ENCODE results near the gene BUB1B. TPM values are rescaled to one million over a fixed set of nuclear protein-coding genes. Genes with fewer than 3 reads are reported as not detected.
A peak's percentile ranks its signal among the peaks of the same experiment; 100 is the strongest.

The BUB1B gene
- total and polyA plus RNA-seq, 3 experiments from 2014 or later, result 0.26 to 50.3 (median 44.4) TPM

GRCh38 chr15:40240619-40241221 is 79.9 kb downstream of the BUB1B start:
- Mint-ChIP-seq H3K27me3 (peaks cover 13 to 23% of the 10 kb centered on the region in 2 donors), H3K36me3 (peaks cover 0 to 2% (median 0%) of the 10 kb centered on the region in 3 donors), H3K27ac (no peak overlapping the region), H3K9me3 (no peaks in the 10 kb centered on the region), H3K4me3 (no peak overlapping the region), H3K4me1 (peaks cover 2 to 15% (median 6%) of the 10 kb centered on the region in 3 donors)
- CTCF ChIA-PET, result interaction anchor here (1.0 to 3.0 kb wide), 2 partner anchors 23 to 136 kb away, joined by 3 to 12 read pairs; no protein-coding TSS in a partner anchor
- peak in 1 of 5 donors; percentile 38 for DNase-seq
- no peaks in the 10 kb centered on the region for H3K36me3 ChIP-seq (ENCODE audit: insufficient read depth, low read length)
- POLR2A ChIA-PET, result no interaction called here
- no peak overlapping the region for H3K4me3 ChIP-seq (ENCODE audit: low read length)
- no peak overlapping the region for H3K27ac ChIP-seq (ENCODE audit: low read depth, low read length)
- peaks cover 5% of the 10 kb centered on the region for H3K4me1 ChIP-seq (ENCODE audit: insufficient read depth, low read length)
- peaks cover 3% of the 10 kb centered on the region for H3K27me3 ChIP-seq (ENCODE audit: insufficient read depth, low read length, poor library complexity, severe bottlenecking)
- no peaks in the 10 kb centered on the region for H3K9me3 ChIP-seq (ENCODE audit: low read length)

GRCh38 chr15:40241269-40242212 is 80.7 kb downstream of the BUB1B start:
- Histone ChIP-seq H3K36me3 (ENCODE audit: insufficient read depth, low read length) (no peaks in the 10 kb centered on the region), H3K27me3 (ENCODE audit: insufficient read depth, low read length, poor library complexity, severe bottlenecking) (peaks cover 3% of the 10 kb centered on the region), H3K9me3 (ENCODE audit: low read length) (no peaks in the 10 kb centered on the region), H3K4me3 (ENCODE audit: low read length) (no peak overlapping the region), H3K4me1 (ENCODE audit: insufficient read depth, low read length) (peaks cover 5% of the 10 kb centered on the region), H3K27ac (ENCODE audit: low read depth, low read length) (no peak overlapping the region)
- POLR2A ChIA-PET, result no interaction called here
- peaks cover 2 to 15% (median 6%) of the 10 kb centered on the region in 3 donors for H3K4me1 Mint-ChIP-seq
- peaks cover 0 to 2% (median 0%) of the 10 kb centered on the region in 3 donors for H3K36me3 Mint-ChIP-seq
- no peak overlapping the region for H3K27ac Mint-ChIP-seq
- H3K4me3 Mint-ChIP-seq, result no peak overlapping the region
- no peak for DNase-seq
- CTCF ChIA-PET, result interaction anchor here (1.0 to 1.4 kb wide), 2 partner anchors 24 to 137 kb away, joined by 3 to 4 read pairs; no protein-coding TSS in a partner anchor
- peaks cover 13 to 23% of the 10 kb centered on the region in 2 donors for H3K27me3 Mint-ChIP-seq
- H3K9me3 Mint-ChIP-seq, result no peaks in the 10 kb centered on the region

DNA sequence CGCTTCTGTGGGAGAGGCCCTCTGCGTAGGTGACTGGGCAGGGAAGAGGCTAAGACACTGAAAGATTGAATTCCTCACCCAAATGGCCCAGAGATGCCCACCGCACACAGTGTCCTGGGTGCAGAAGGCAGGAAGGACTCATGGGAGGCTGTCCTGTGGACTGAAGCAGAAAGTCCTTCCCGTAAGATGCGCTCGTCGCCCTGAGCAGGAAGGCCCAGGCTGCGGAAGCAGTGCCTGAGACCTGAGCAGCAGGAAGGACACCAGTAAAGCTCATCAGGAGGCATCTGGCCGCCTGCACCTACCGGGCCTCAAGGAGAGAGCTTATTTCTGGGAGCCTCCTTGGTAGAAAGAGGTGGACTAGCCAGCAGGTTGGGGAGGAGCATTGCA is 81.3 kb downstream of the BUB1B start:
- H3K27me3 Mint-ChIP-seq, result peaks cover 13 to 23% of the 10 kb centered on the region in 2 donors
- Histone ChIP-seq H3K27me3 (ENCODE audit: insufficient read depth, low read length, poor library complexity, severe bottlenecking) (peaks cover 3% of the 10 kb centered on the region), H3K27ac (ENCODE audit: low read depth, low read length) (no peak overlapping the region), H3K4me3 (ENCODE audit: low read length) (no peak overlapping the region), H3K4me1 (ENCODE audit: insufficient read depth, low read length) (peaks cover 5% of the 10 kb centered on the region), H3K36me3 (ENCODE audit: insufficient read depth, low read length) (no peaks in the 10 kb centered on the region), H3K9me3 (ENCODE audit: low read length) (no peaks in the 10 kb centered on the region)
- peaks cover 0 to 2% (median 0%) of the 10 kb centered on the region in 3 donors for H3K36me3 Mint-ChIP-seq
- H3K4me1 Mint-ChIP-seq, result peaks cover 2 to 15% (median 6%) of the 10 kb centered on the region in 3 donors
- no peak overlapping the region for H3K4me3 Mint-ChIP-seq
- no peak overlapping the region for H3K27ac Mint-ChIP-seq
- ChIA-PET CTCF (interaction anchor here (1.4 kb wide), 1 partner anchor 25 kb away, joined by 4 read pairs; no protein-coding TSS in a partner anchor), POLR2A (no interaction called here)
- DNase-seq, result no peak
- no peaks in the 10 kb centered on the region for H3K9me3 Mint-ChIP-seq

DNA sequence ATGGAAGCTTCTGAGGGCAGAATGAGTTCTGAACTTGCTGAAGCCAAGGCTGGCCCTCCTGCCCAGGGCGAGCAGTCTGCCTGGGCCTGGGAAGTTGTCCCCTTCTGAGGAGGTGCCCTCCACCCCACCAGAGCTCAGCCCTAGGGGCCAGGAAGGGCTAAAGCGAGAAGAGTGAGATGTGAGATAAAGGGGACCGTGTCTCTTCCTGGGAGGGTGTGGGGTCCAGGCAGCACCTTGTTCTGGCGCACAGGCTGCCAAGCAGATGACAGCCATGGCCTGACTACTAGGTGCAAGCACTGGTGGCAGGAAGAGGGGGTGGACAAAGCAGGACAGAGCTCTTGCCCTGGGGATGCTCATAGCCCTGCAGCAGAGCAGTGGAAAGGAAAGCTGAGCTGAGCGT is 81.7 kb downstream of the BUB1B start:
- peaks cover 2 to 15% (median 6%) of the 10 kb centered on the region in 3 donors for H3K4me1 Mint-ChIP-seq
- H3K9me3 Mint-ChIP-seq, result no peaks in the 10 kb centered on the region
- Histone ChIP-seq H3K27ac (ENCODE audit: low read depth, low read length) (no peak overlapping the region), H3K27me3 (ENCODE audit: insufficient read depth, low read length, poor library complexity, severe bottlenecking) (peaks cover 3% of the 10 kb centered on the region), H3K4me1 (ENCODE audit: insufficient read depth, low read length) (peaks cover 5% of the 10 kb centered on the region), H3K4me3 (ENCODE audit: low read length) (no peak overlapping the region), H3K9me3 (ENCODE audit: low read length) (no peaks in the 10 kb centered on the region), H3K36me3 (ENCODE audit: insufficient read depth, low read length) (no peaks in the 10 kb centered on the region)
- no peak overlapping the region for H3K27ac Mint-ChIP-seq
- H3K27me3 Mint-ChIP-seq, result peaks cover 13 to 23% of the 10 kb centered on the region in 2 donors
- POLR2A ChIA-PET, result no interaction called here
- no peak overlapping the region for H3K4me3 Mint-ChIP-seq
- H3K36me3 Mint-ChIP-seq, result peaks cover 0 to 2% (median 0%) of the 10 kb centered on the region in 3 donors
- CTCF ChIA-PET, result interaction anchor here (1.4 kb wide), 1 partner anchor 25 kb away, joined by 4 read pairs; no protein-coding TSS in a partner anchor
- no peak for DNase-seq

DNA sequence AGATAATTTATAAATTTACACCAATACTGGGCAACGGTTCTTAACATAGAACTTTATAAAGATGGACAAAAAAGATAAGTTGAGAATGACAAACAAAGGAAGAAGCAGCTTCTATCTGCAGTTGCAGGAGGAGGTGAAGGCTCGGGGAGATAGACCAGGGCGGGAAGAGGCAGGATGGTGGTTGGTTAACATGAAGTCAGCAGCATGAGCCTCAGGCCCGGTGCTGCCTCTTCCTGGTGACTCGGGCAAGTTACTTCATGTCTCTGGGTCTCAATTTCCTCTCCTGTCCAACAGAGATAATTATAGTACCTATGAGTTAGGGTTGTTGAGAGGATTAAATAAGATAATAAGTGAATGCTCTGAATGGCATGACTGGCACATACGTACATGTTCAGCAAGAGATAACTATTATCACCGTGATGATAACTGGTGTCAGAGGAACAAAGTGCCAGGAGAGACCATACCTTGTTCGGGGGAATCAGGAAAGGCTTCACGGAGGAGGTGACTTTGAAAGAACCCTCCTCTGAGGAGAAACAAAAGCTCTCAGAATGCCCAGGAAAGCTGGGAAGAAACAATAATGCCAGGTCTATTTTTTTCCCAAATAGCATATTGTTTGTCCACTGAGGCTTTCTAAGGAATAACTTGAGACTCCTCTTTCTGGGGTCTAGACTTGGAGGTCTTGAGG is 82.4 kb downstream of the BUB1B start:
- Mint-ChIP-seq H3K27ac (no peak overlapping the region), H3K27me3 (peaks cover 11 to 16% of the 10 kb centered on the region in 2 donors), H3K36me3 (peaks cover 0 to 2% (median 0%) of the 10 kb centered on the region in 3 donors), H3K4me3 (no peak overlapping the region), H3K4me1 (peaks cover 0 to 13% (median 6%) of the 10 kb centered on the region in 3 donors), H3K9me3 (no peaks in the 10 kb centered on the region)
- no peak for DNase-seq
- CTCF ChIA-PET, result interaction anchor here (1.0 to 1.4 kb wide), 2 partner anchors 26 to 31 kb away, joined by 4 read pairs; no protein-coding TSS in a partner anchor
- Histone ChIP-seq H3K4me3 (ENCODE audit: low read length) (no peak overlapping the region), H3K4me1 (ENCODE audit: insufficient read depth, low read length) (peaks cover 5% of the 10 kb centered on the region), H3K27me3 (ENCODE audit: insufficient read depth, low read length, poor library complexity, severe bottlenecking) (peaks cover 3% of the 10 kb centered on the region), H3K9me3 (ENCODE audit: low read length) (no peaks in the 10 kb centered on the region), H3K36me3 (ENCODE audit: insufficient read depth, low read length) (no peaks in the 10 kb centered on the region), H3K27ac (ENCODE audit: low read depth, low read length) (no peak overlapping the region)
- POLR2A ChIA-PET, result no interaction called here

GRCh38 chr15:40244961-40245523 is 84.2 kb downstream of the BUB1B start:
- Mint-ChIP-seq H3K9me3 (no peaks in the 10 kb centered on the region), H3K4me1 (no peaks in the 10 kb centered on the region), H3K27me3 (peaks cover 2 to 3% of the 10 kb centered on the region in 2 donors), H3K36me3 (no peaks in the 10 kb centered on the region), H3K4me3 (no peak overlapping the region), H3K27ac (no peak overlapping the region)
- DNase-seq, result no peak
- Histone ChIP-seq H3K36me3 (ENCODE audit: insufficient read depth, low read length) (no peaks in the 10 kb centered on the region), H3K27ac (ENCODE audit: low read depth, low read length) (no peak overlapping the region), H3K9me3 (ENCODE audit: low read length) (no peaks in the 10 kb centered on the region), H3K27me3 (ENCODE audit: insufficient read depth, low read length, poor library complexity, severe bottlenecking) (no peaks in the 10 kb centered on the region), H3K4me1 (ENCODE audit: insufficient read depth, low read length) (no peaks in the 10 kb centered on the region), H3K4me3 (ENCODE audit: low read length) (no peak overlapping the region)
- POLR2A ChIA-PET, result no interaction called here
- CTCF ChIA-PET, result no interaction called here

GRCh38 chr15:40245666-40246450 is 85.0 kb downstream of the BUB1B start:
- Histone ChIP-seq H3K4me1 (ENCODE audit: insufficient read depth, low read length) (no peaks in the 10 kb centered on the region), H3K9me3 (ENCODE audit: low read length) (no peaks in the 10 kb centered on the region), H3K27ac (ENCODE audit: low read depth, low read length) (no peak overlapping the region), H3K27me3 (ENCODE audit: insufficient read depth, low read length, poor library complexity, severe bottlenecking) (no peaks in the 10 kb centered on the region), H3K36me3 (ENCODE audit: insufficient read depth, low read length) (no peaks in the 10 kb centered on the region), H3K4me3 (ENCODE audit: low read length) (no peak overlapping the region)
- no peak for DNase-seq
- Mint-ChIP-seq H3K27me3 (peaks cover 0 to 1% of the 10 kb centered on the region in 2 donors), H3K27ac (no peak overlapping the region), H3K36me3 (no peaks in the 10 kb centered on the region), H3K9me3 (no peaks in the 10 kb centered on the region), H3K4me3 (no peak overlapping the region), H3K4me1 (no peaks in the 10 kb centered on the region)
- ChIA-PET CTCF (interaction anchor here (1.6 kb wide), 1 partner anchor 28 kb away, joined by 5 read pairs; no protein-coding TSS in a partner anchor), POLR2A (no interaction called here)

Data from CD8-positive, alpha-beta memory T cell (primary cell).